ENCODE measurements around the gene TNNT3. TPM values are rescaled to one million over a fixed set of nuclear protein-coding genes. Genes with fewer than 3 reads are reported as not detected.

TNNT3 gene
- polyA plus RNA-seq, 1 experiment: not detected

DNA sequence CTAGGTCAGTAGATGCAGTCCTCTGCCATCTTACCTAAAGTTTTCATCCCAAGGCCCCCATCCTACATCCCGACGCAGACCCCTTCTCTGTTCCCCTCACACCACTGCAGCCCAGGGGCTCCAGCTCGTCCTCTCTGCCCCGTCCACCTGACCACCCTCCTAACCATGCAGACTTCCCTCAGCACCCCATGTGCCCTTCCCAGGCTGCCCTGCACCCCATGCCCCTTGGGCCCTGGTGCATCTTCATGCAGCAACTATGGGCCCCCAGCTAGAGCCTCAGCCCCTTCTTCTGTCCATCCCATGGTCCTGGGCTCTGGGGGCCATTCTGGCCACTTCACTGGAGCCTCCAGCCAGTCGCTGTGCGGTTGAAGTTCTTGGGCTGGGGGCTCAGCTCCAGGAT is 30.7 kb upstream of the TNNT3 start:
- Histone ChIP-seq H3K4me3 (ENCODE audit: low read depth, low read length) (no peak overlapping the region), H3K27me3 (ENCODE audit: control insufficient read depth, insufficient read depth, low read length) (peaks cover 17% of the 10 kb centered on the region), H3K27ac (ENCODE audit: low read depth, low read length) (no peak overlapping the region), H3K9me3 (ENCODE audit: control insufficient read depth, insufficient read depth, low read length) (no peaks in the 10 kb centered on the region)
- POLR2A ChIA-PET: no interaction called here
- TF ChIP-seq, protein P1, sequence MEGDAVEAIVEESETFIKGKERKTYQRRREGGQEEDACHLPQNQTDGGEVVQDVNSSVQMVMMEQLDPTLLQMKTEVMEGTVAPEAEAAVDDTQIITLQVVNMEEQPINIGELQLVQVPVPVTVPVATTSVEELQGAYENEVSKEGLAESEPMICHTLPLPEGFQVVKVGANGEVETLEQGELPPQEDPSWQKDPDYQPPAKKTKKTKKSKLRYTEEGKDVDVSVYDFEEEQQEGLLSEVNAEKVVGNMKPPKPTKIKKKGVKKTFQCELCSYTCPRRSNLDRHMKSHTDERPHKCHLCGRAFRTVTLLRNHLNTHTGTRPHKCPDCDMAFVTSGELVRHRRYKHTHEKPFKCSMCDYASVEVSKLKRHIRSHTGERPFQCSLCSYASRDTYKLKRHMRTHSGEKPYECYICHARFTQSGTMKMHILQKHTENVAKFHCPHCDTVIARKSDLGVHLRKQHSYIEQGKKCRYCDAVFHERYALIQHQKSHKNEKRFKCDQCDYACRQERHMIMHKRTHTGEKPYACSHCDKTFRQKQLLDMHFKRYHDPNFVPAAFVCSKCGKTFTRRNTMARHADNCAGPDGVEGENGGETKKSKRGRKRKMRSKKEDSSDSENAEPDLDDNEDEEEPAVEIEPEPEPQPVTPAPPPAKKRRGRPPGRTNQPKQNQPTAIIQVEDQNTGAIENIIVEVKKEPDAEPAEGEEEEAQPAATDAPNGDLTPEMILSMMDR (IDR thresholded peaks at IDR 0.05; ENCODE audit: low read depth, low read length): no peak
- DNase-seq (ENCODE audit: low read depth, low spot score): no peak
- CTCF ChIA-PET: no interaction called here

DNA sequence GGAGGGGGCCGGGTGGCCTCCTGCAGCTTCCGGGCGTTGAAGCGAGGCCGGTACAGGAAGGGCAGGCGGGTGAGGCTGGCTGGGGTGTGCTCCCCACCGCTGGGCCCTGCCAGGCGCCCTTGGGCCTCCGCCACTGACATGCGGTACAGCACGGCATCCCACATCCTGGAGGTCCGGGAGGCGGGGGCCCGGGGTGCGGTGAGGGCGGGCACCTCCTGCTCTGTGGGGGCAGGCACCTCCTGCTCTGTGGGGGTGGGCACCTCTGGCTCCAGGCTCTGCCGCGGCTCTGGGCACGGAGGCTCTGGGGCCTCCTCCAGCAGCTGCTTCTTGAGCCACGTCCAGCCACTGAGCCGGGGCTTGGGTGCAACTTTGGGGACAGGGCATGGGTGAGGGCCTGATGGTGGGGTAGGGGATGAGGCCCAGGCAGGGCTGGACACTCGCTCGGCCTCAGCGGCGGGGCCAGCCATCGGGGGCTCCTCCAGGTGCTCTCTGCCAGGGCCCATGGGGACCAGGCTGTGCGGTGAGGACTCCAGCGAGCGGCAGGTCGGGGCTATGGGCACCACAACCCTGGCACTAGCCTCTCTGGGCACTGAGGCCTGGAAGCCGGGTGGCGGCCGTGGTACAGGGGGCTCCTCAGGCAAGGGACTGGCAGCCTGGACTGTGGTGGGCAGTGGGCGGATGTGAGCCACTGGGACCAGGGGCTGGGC is 30.1 kb upstream of the TNNT3 start:
- TF ChIP-seq, protein P1 (IDR thresholded peaks at IDR 0.05; ENCODE audit: low read depth, low read length): no peak
- POLR2A ChIA-PET: no interaction called here
- no peaks in the 10 kb centered on the region for H3K9me3 ChIP-seq (ENCODE audit: control insufficient read depth, insufficient read depth, low read length)
- CTCF ChIA-PET: no interaction called here
- no peak overlapping the region for H3K27ac ChIP-seq (ENCODE audit: low read depth, low read length)
- peaks cover 14% of the 10 kb centered on the region for H3K27me3 ChIP-seq (ENCODE audit: control insufficient read depth, insufficient read depth, low read length)
- no peak for DNase-seq (ENCODE audit: low read depth, low spot score)
- no peak overlapping the region for H3K4me3 ChIP-seq (ENCODE audit: low read depth, low read length)

DNA sequence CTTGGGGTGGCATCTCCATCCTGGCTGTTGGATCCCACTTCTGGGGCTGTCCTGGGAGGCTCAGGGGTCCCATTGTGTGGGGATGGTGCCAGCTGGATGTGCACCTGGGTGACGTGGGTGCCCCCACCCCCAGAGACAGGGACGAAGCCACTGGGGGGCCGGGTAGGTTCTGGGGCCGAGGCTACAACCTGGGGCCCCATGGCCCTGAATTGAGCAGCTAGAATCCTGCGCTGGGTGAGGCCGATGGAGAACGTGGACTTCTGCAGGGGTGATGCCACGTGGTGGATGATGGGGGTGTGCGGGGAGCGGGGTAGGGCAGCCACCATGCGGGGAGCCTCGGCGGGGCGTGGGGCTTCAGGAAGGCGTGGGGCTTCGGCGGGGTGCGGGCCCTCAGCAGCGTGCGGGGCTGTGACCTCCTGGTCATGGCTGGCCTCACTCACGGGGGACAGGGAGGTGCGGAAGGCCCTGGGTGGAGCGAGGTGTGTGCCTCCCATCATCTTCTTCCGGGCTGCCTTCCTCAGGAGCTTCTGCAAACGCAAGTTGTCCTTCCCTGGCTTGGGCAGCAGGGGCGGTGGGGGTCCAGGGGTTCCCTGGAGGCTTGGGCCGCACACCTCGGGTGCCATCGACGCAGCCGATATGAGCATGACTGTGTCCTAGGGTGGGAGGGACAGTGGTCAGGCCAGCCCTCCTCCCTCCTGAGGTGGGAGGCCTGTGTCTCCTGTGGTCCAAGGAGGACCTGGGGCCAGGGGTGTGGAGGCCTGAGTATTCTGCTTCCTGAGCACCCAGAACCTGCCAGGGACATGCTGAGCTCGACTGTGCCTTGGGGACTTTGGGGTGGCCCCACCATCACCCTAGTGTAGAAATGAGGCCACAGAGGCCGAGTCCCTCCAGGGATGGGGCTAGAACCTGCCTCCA is 29.3 kb upstream of the TNNT3 start:
- DNase-seq (ENCODE audit: low read depth, low spot score): no peak
- Histone ChIP-seq H3K4me3 (ENCODE audit: low read depth, low read length) (no peak overlapping the region), H3K9me3 (ENCODE audit: control insufficient read depth, insufficient read depth, low read length) (no peaks in the 10 kb centered on the region), H3K27me3 (ENCODE audit: control insufficient read depth, insufficient read depth, low read length) (peaks cover 17% of the 10 kb centered on the region), H3K27ac (ENCODE audit: low read depth, low read length) (no peak overlapping the region)
- TF ChIP-seq, protein P1 (IDR thresholded peaks at IDR 0.05; ENCODE audit: low read depth, low read length): no peak
- ChIA-PET POLR2A (no interaction called here), CTCF (no interaction called here)

DNA sequence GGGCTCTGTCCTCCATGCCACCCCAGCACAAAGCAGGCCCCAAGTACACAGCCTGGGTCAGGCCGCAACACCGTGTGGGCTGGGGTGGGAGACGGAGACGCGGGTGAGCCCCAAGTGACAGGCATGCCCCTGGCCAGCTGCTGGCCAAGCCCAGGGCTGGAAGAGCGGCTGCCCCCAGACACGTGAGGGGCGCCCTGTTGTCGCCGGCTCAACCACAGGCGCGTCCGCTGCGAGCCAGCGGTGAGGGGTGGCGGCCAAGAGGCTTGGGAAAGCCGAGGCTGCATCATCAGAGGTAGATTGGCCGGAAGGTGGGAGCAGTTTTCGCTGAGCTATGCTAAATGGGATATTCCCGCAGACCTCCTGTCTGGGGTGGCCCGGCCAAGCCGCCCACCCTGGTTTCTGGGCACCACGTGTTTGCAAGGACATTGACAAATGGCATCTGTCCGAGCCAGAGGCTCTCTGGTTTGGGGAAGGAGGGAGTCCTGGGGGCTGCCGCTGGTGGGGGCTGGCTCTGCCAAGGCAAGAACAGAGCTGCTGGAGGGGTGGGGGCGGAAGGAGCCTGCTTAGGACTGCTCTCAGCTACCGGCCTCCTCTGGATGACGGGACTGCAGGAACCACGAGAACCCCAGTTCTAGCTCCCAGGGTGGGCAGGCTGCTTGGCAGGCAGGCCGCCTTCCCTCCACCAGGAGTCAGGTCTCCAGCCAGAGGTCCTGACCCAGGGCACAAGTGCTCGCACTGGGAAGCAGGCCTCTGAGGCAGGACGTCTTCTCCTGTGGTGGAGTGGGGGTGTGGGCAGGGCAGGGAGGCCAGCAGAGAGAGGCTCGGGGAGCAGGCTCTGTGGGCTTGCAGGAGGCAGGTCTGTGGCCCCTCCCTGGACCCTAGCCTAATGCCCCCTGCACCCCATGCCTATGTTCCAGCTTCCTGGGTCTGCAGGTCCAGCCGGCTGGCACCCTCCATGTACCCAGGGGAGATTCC is 28.4 kb upstream of the TNNT3 start:
- DNase-seq (ENCODE audit: low read depth, low spot score): no peak
- CTCF ChIA-PET: interaction anchor here (0.8 kb wide), 1 partner anchor 9 kb away, joined by 3 read pairs; no protein-coding TSS in a partner anchor

More for the DNA sequence above, 28.4 kb upstream of the TNNT3 start:
- no peaks in the 10 kb centered on the region for H3K9me3 ChIP-seq (ENCODE audit: control insufficient read depth, insufficient read depth, low read length)
- peaks cover 23% of the 10 kb centered on the region for H3K27me3 ChIP-seq (ENCODE audit: control insufficient read depth, insufficient read depth, low read length)
- POLR2A ChIA-PET: no interaction called here
- TF ChIP-seq, protein P1 (IDR thresholded peaks at IDR 0.05; ENCODE audit: low read depth, low read length): no peak
- no peak overlapping the region for H3K27ac ChIP-seq (ENCODE audit: low read depth, low read length)
- no peak overlapping the region for H3K4me3 ChIP-seq (ENCODE audit: low read depth, low read length)

All from AG04450 (cell line).